Mesendoderm (in vitro differentiated cells): ENCODE data around the gene SNX4.
"Not testable (repeated sequence)": the region's sequence is repeated elsewhere in the genome, so short reads cannot be mapped to it uniquely, and the experiment has no call there.

ENCODE experiments used
- DNase-seq: peaks from one replicate; pipeline ENCODE4 v3.0.0; 2013
- H2AK5ac ChIP-seq: 2 replicates; pipeline ENCODE4 v1.6.1; 2013; ENCODE audit warnings: low read length, inconsistent platforms
- H2BK120ac ChIP-seq: 2 replicates; pipeline ENCODE4 v1.6.1; 2013; ENCODE audit warnings: low read depth, mild to moderate bottlenecking, low read length, moderate library complexity, mixed read lengths
- H2BK15ac ChIP-seq: replicated peaks from 2 replicates; pipeline ENCODE4 v1.6.1; 2013; ENCODE audit warnings: low read depth, mild to moderate bottlenecking, moderate library complexity
- H2BK5ac ChIP-seq: 2 replicates; pipeline ENCODE4 v1.6.1; 2013; ENCODE audit warnings: low read length, inconsistent platforms
- H3K18ac ChIP-seq: 2 replicates; pipeline ENCODE4 v1.6.1; 2013; ENCODE audit warnings: mild to moderate bottlenecking, low read length, mixed read lengths
- H3K23ac ChIP-seq: one replicate; pipeline ENCODE4 v1.6.1; 2013; ENCODE audit warnings: low read length
- H3K27ac ChIP-seq: 2 replicates; pipeline ENCODE4 v1.5.1; 2013; ENCODE audit warnings: low read depth, mild to moderate bottlenecking, inconsistent platforms, low read length, moderate library complexity
- H3K27me3 ChIP-seq: 2 replicates; pipeline ENCODE4 v1.6.1; 2013; ENCODE audit warnings: low read length, control low read depth, mild to moderate bottlenecking, inconsistent platforms; ENCODE audit not compliant: insufficient read depth, poor library complexity
- H3K36me3 ChIP-seq: 2 replicates; pipeline ENCODE4 v1.6.1; 2013; ENCODE audit warnings: low read length, inconsistent platforms; ENCODE audit not compliant: control insufficient read depth, insufficient read depth
- H3K4ac ChIP-seq: one replicate; pipeline ENCODE4 v1.6.1; 2013; ENCODE audit warnings: low read depth, mild to moderate bottlenecking, low read length, moderate library complexity
- H3K4me1 ChIP-seq: 2 replicates; pipeline ENCODE4 v1.6.1; 2013; ENCODE audit warnings: low read depth, low read length, inconsistent platforms; ENCODE audit not compliant: control insufficient read depth
- H3K4me2 ChIP-seq: 2 replicates; pipeline ENCODE4 v1.6.1; 2013; ENCODE audit warnings: low read length
- H3K4me3 ChIP-seq: 2 replicates; pipeline ENCODE4 v1.5.1; 2013; ENCODE audit warnings: mild to moderate bottlenecking, low read length
- H3K56ac ChIP-seq: one replicate; pipeline ENCODE4 v1.6.1; 2013; ENCODE audit warnings: low read length
- H3K79me1 ChIP-seq: 2 replicates; pipeline ENCODE4 v1.6.1; 2013; ENCODE audit warnings: low read length, inconsistent platforms
- H3K79me2 ChIP-seq: 2 replicates; pipeline ENCODE4 v1.6.1; 2013; ENCODE audit warnings: mild to moderate bottlenecking, low read length; ENCODE audit not compliant: control insufficient read depth, insufficient read depth
- H3K9ac ChIP-seq: 2 replicates; pipeline ENCODE4 v1.6.1; 2013; ENCODE audit warnings: low read length, inconsistent platforms
- H4K5ac ChIP-seq: one replicate; pipeline ENCODE4 v1.6.1; 2013; ENCODE audit warnings: low read length
- H4K8ac ChIP-seq: one replicate; pipeline ENCODE4 v1.6.1; 2013; ENCODE audit warnings: low read depth, mild to moderate bottlenecking, control low read depth, low read length, moderate library complexity
- WGBS: extraction: QIAGEN DNeasy Blood & Tissue Kit; methylation state at CpG from one replicate; pipeline ENCODE4 v1.1.7; 2013; ENCODE audit warnings: low lambda C conversion rate, missing lambda C conversion rate; ENCODE audit not compliant: insufficient coverage; ENCODE audit errors: extremely low coverage; 5-methylcytosine and 5-hydroxymethylcytosine counted together

The SNX4 gene

DNA sequence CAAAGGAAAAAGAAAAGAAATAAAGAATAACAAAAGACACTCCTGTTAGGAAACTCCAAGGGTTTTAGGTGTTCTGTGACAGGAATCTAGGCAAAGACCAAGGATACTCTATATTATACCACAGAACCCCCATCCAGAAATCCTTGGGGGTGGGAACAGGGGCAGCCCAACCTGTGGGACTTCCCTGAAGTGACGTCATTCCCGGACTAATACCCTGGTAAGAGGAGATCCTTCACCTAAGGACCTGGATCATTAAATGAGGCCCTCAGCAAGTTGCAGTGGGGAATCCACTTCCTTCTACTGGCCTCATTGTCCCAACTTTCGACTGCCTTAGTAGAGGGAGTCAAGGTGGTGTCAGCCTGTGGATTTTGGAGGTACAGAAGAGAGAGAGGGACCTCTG, 103.8 kb downstream of the SNX4 start:
- no peak overlapping the region for H3K4ac ChIP-seq
- H3K4me2 ChIP-seq = no peak overlapping the region
- H4K8ac ChIP-seq = no peak overlapping the region
- H3K36me3 ChIP-seq = no peaks in the 10 kb centered on the region
- no peak overlapping the region for H2BK15ac ChIP-seq
- no peak overlapping the region for H3K4me3 ChIP-seq
- H2AK5ac ChIP-seq = no peak overlapping the region
- H3K9ac ChIP-seq = no peak overlapping the region
- no CpG with 5 or more reads among the region's 3 CpGs for WGBS
- H3K56ac ChIP-seq = no peak overlapping the region
- H3K79me1 ChIP-seq = no peaks in the 10 kb centered on the region
- no peak overlapping the region for H2BK120ac ChIP-seq
- no peaks in the 10 kb centered on the region for H3K79me2 ChIP-seq
- no peak for DNase-seq
- H3K18ac ChIP-seq = no peak overlapping the region
- H3K27ac ChIP-seq = no peak overlapping the region
- H3K27me3 ChIP-seq = peaks cover 2% of the 10 kb centered on the region
- no peak overlapping the region for H4K5ac ChIP-seq
- H3K4me1 ChIP-seq = no peaks in the 10 kb centered on the region
- no peak overlapping the region for H3K23ac ChIP-seq
- H2BK5ac ChIP-seq = no peak overlapping the region

DNA sequence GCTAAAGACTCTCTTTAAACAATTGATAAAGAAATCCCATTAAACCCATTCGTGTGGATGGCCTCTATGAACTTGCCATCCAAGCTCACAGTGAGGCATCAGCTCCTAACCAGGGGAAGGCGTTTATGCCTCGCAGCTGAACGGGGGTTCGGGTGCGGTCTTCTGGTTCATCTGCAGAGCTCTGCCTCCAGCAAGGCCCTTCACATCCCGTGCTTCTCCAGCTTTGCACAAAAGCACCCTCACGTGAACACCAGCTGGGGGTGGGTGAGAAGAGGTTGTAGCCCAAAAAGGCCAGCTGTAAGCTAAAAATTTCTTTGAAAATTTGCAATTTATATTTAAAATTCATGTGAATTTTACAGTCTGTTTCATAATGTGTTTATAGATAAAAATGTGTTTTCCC, 105.3 kb downstream of the SNX4 start:
- H3K4ac ChIP-seq = no peak overlapping the region
- no peak overlapping the region for H3K18ac ChIP-seq
- no peaks in the 10 kb centered on the region for H3K79me1 ChIP-seq
- no peak overlapping the region for H4K5ac ChIP-seq
- H3K23ac ChIP-seq = no peak overlapping the region
- DNase-seq = no peak
- H3K56ac ChIP-seq = no peak overlapping the region
- no peak overlapping the region for H2BK5ac ChIP-seq
- no peak overlapping the region for H3K27ac ChIP-seq
- WGBS = no CpG with 5 or more reads among the region's 8 CpGs
- H2BK15ac ChIP-seq = no peak overlapping the region
- H3K79me2 ChIP-seq = no peaks in the 10 kb centered on the region
- no peak overlapping the region for H4K8ac ChIP-seq
- no peaks in the 10 kb centered on the region for H3K36me3 ChIP-seq
- H2BK120ac ChIP-seq = no peak overlapping the region
- H3K9ac ChIP-seq = no peak overlapping the region
- H2AK5ac ChIP-seq = no peak overlapping the region
- no peak overlapping the region for H3K4me3 ChIP-seq
- H3K4me1 ChIP-seq = no peaks in the 10 kb centered on the region
- no peak overlapping the region for H3K4me2 ChIP-seq
- peaks cover 4% of the 10 kb centered on the region for H3K27me3 ChIP-seq

DNA sequence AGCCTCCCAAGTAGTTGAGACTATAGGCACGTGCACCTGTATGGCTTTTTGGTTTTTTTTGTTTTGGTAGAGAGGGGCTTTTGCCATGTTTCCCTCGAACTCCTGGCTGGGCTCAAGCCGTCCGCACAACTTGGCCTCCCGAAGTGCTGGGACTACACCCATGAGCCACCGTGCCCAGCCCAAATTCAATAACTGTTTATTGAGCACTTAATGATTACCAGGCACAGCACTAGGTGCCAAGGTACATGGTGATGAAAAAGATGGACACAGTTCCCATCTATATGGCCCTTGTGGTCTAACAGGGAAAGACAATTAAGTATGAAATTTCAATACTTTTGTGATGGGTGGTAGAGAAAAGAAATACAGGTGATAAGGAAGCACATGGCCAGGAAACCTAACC, 109.1 kb downstream of the SNX4 start:
- Histone ChIP-seq H3K27ac (no peak overlapping the region), H2AK5ac (no peak overlapping the region), H2BK120ac (no peak overlapping the region), H3K4me1 (no peaks in the 10 kb centered on the region), H3K4me3 (no peak overlapping the region), H3K36me3 (no peaks in the 10 kb centered on the region), H3K79me2 (no peaks in the 10 kb centered on the region), H3K4me2 (no peak overlapping the region), H3K9ac (no peak overlapping the region), H2BK5ac (no peak overlapping the region), H4K5ac (no peak overlapping the region), H3K4ac (no peak overlapping the region), H3K79me1 (no peaks in the 10 kb centered on the region), H3K27me3 (peaks cover 4% of the 10 kb centered on the region), H3K56ac (no peak overlapping the region), H4K8ac (peak overlapping the region; percentile 65), H3K18ac (no peak overlapping the region), H3K23ac (no peak overlapping the region), H2BK15ac (no peak overlapping the region)
- no peak for DNase-seq
- no CpG with 5 or more reads among the region's 6 CpGs for WGBS

DNA sequence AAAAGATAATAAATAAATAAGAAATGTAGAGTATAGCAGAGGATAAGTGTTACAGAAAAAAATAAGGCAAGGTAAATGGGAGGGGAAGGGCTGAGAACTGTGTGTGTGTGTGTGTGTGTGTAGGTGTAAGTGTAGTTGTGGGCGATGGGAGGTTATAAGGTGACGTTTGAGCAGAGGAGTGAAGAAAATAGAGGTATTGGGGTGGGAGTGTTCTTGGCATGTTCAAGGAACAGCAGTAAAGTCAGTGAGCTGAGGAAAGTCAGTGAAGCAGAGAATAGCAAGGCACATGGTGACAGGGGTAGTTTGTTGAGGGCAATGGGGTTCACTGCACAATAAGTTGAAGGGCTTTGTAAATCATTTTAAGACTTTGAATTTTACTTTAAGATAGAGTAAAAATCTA, 113.9 kb downstream of the SNX4 start:
- no peak overlapping the region for H2BK5ac ChIP-seq
- H4K5ac ChIP-seq = no peak overlapping the region
- H3K79me1 ChIP-seq = no peaks in the 10 kb centered on the region
- WGBS = 100% methylated on average over 2 of the region's 2 CpGs
- no peak overlapping the region for H3K18ac ChIP-seq
- H3K56ac ChIP-seq = no peak overlapping the region
- no peak overlapping the region for H2BK15ac ChIP-seq
- no peak overlapping the region for H3K4me2 ChIP-seq
- no peak overlapping the region for H3K27ac ChIP-seq
- no peak overlapping the region for H3K23ac ChIP-seq
- H3K4me3 ChIP-seq = no peak overlapping the region
- H2BK120ac ChIP-seq = no peak overlapping the region
- H2AK5ac ChIP-seq = no peak overlapping the region
- no peaks in the 10 kb centered on the region for H3K36me3 ChIP-seq
- H3K4me1 ChIP-seq = no peaks in the 10 kb centered on the region
- no peak overlapping the region for H3K9ac ChIP-seq
- no peaks in the 10 kb centered on the region for H3K79me2 ChIP-seq
- H4K8ac ChIP-seq = no peak overlapping the region
- H3K4ac ChIP-seq = no peak overlapping the region
- no peak for DNase-seq
- H3K27me3 ChIP-seq = peaks cover 2% of the 10 kb centered on the region

DNA sequence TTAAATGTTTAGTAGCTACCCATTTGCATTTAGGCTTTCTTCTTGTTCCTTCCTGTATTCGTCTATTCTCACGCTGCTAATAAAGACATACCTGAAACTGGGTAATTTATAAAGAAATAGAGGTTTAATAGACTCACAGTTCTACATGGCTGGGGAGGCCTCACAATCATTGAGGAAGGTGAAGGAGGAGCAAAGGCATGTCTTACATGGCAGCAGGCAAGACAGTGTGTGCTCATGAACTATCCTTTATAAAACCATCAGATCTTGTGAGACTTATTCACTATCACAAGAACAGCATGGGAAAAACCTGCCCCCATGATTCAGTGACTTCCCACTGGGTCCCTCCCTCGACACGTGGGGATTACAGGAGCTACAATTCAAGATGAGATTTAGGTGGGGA, 114.5 kb downstream of the SNX4 start:
- not testable (repeated sequence) for H3K23ac ChIP-seq, H3K79me1 ChIP-seq, H3K4me3 ChIP-seq, H4K5ac ChIP-seq, H3K27ac ChIP-seq, H2AK5ac ChIP-seq, H2BK120ac ChIP-seq, H3K9ac ChIP-seq, H3K4me2 ChIP-seq, H2BK5ac ChIP-seq, H3K36me3 ChIP-seq, H3K27me3 ChIP-seq, H3K4me1 ChIP-seq, H3K4ac ChIP-seq, H3K79me2 ChIP-seq, H2BK15ac ChIP-seq, H3K56ac ChIP-seq, H3K18ac ChIP-seq, DNase-seq, H4K8ac ChIP-seq
- no CpG with 5 or more reads among the region's 4 CpGs for WGBS

DNA sequence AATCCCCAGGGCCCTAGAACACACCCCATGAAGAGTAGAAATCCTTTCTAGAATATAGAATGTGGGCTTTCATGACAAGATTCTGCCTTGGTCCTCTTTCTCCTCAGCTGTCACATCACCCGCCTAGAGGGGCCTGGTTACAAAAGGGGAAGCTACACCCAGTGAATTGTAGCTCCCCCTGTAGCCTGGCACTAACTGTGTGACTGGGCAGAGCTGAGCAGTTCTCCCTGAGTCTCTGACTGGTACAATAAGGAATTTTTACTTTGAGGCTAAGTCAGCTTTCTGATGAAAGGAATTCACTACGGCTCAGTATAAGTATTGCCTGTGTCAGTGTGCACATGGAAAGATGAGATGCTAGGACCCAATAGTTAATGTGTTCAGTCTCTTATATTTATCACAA, 116.2 kb downstream of the SNX4 start:
- Histone ChIP-seq H2BK120ac (no peak overlapping the region), H2BK5ac (no peak overlapping the region), H2AK5ac (no peak overlapping the region), H3K9ac (no peak overlapping the region), H3K23ac (no peak overlapping the region), H3K27ac (no peak overlapping the region), H3K79me2 (no peaks in the 10 kb centered on the region), H3K79me1 (no peaks in the 10 kb centered on the region), H4K5ac (no peak overlapping the region), H3K4me1 (no peaks in the 10 kb centered on the region), H4K8ac (no peak overlapping the region), H3K56ac (no peak overlapping the region), H3K18ac (no peak overlapping the region), H3K4me3 (no peak overlapping the region), H3K4ac (no peak overlapping the region), H3K4me2 (no peak overlapping the region), H3K36me3 (no peaks in the 10 kb centered on the region), H2BK15ac (no peak overlapping the region), H3K27me3 (no peaks in the 10 kb centered on the region)
- WGBS = no CpG with 5 or more reads among the region's 2 CpGs
- no peak for DNase-seq
